GM19463 (cell line): ENCODE measurements around the gene GRAP2.
"Not testable (repeated sequence)": the region's sequence is repeated elsewhere in the genome, so short reads cannot be mapped to it uniquely, and the experiment has no call there.

ENCODE experiments used
- ATAC-seq: cut with Tn5 transposase; IDR thresholded peaks from one replicate; pipeline ENCODE4 v1.9.1; 2021; ENCODE audit warnings: mild to moderate bottlenecking, moderate library complexity; ENCODE audit not compliant: unreplicated experiment

The GRAP2 gene

GRCh38 chr22:39896313-39896996 lies 4.4 kb upstream of the GRAP2 start:
- ATAC-seq: no peak

DNA sequence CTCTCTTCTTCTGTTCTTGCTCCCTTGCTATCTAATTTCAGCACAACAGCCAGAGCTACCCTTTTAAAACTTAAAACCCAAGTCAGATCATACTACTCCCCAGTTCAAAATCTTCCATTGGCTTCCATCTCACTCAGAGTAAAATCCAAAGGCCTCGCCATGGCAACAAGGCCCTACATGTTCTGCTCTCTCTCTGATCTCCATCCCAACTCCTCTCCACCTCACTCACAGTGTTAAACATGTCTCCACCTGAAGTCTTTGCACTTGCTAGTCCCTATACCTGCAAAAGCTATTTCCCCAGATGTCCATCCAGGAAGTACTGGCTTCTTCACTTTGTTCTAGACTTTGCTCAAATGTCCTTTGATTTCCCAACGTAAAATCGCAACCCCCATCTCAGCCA lies 3.0 kb upstream of the GRAP2 start:
- ATAC-seq: no peak

- no peak for ATAC-seq
Observed at GRCh38 chr22:39898997-39899396, 1.9 kb upstream of the GRAP2 start.

DNA sequence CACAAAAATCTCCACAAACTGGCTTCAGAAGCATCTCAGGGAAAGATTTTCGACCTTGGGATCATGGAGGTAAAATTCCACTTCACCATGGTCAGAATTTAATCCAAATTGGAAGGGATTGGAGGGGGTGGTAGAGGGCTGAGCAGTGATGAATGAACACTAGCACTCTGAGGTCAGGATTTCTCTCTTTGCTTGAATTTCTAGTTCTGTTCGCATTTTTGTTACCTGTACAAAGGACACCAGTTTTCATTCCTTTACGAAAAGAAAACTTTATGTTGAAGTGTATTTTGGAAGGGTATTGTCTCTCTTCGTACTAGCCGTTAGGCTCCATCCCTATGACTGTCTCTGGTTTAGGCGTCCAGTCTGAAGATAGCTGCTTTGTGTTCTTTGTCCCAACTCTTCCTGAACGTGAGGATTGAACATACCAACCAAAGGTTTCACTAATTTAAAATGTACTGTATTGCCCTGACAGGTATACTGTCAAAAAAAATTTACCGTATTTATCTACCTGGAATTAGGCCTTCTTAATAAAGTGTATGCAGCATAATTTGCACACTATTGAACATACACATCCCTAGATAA lies 772 bp downstream of the GRAP2 start:
- ATAC-seq: no peak

- not testable (repeated sequence) for ATAC-seq
Observed at GRCh38 chr22:39904024-39904423, 3.1 kb downstream of the GRAP2 start.

- no peak for ATAC-seq
Observed at GRCh38 chr22:39904862-39905261, 4.0 kb downstream of the GRAP2 start.

GRCh38 chr22:39905687-39906086 lies 4.8 kb downstream of the GRAP2 start:
- no peak for ATAC-seq

DNA sequence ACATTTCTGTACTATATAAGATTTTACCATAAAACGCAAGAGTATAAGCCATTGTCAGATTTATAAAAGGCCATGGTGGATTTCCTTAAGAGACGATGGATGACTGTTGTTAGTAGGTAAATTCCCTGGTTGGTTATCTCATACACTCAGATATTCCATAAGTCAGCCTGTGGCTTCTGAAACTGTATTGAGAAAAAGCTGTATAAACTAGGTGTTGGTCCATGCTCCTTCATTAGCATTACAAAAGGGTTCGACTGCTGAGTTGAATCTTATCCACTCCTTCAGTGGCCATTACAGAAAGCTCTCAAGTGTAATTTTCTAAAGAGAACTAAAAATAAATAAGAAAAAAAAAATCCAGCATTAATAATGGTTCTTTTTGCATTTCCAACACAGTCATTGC lies 5.3 kb downstream of the GRAP2 start:
- no peak for ATAC-seq

GRCh38 chr22:39907047-39907446 lies 6.2 kb downstream of the GRAP2 start:
- no peak for ATAC-seq

- no peak for ATAC-seq
Observed at GRCh38 chr22:39907605-39908097, 6.8 kb downstream of the GRAP2 start.

DNA sequence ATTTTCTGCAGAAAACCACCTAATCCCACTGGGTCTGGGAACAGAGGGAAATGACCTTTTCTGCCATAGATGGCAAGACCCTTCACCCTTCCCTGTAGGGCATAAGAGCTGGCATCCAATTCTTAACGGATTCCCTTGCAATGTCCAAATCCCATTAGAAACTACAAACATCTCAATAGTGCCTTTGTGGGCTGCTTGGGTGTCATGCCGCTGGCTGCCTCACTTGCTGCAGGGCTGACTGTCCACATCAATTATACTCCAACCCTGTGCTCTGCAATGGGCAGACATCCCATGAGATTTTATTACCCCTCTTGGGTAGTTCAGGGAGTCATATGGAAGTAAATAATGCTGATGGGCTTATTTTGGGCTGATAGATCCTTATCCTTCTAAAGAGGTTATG lies 7.3 kb downstream of the GRAP2 start:
- ATAC-seq: no peak

DNA sequence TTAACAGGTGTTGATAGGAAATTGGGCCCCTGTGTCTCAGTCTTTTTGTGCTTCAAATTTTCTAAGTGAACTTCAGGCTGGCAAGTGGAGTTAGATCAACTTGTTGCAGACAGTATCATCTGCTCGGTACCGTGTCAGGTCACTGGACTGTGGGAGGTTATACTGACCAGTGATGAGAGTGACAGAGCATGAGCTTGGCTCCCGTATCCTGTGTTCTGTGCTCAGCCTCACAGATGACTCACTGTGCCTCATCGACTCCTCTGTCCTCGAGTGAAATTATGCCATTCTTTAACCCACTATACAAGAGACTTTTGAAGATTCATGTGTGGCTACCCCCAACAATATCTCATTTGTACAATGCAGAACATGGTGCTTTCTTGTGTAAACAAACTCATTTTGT lies 7.9 kb downstream of the GRAP2 start:
- ATAC-seq: no peak

- no peak for ATAC-seq
Observed at GRCh38 chr22:39910876-39911613, 10.2 kb downstream of the GRAP2 start.

DNA sequence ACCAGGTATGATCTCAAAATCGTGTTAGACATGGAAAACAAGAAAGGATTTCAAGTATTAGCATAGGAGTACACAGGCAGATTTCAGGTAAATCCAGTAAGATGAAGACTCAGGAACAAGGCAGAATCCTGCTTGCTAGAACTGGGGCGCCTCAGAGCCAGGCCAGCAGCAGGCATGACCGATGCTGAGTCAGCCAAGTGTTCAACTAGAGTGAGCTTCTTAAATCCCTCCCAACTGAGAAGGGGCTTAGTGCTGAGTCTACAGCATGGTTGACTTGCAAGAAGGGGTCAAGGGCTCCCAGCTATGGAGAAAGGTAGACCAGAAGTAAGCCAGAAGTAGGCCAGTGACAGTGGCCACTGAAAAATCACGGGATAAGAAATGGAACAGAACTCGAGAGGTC lies 12.4 kb downstream of the GRAP2 start:
- no peak for ATAC-seq

DNA sequence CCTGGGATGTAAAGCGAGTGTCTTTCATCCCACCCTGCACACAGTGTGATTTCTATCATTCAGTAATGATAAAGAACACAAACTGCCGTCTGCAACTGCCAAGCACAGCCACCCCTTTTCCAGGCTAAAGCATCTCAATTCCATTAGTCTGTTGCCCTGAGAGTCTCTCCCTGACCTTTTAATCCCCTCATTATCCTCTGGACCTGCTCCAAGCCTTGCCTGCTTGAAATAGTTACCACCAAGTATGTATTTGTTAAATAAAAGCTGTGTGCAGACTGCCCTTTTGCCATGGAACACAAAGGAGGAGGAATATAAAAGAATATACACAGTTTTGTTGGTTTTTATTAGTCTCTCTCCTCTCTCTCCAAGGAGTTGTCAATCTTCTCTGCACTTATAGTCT lies 13.0 kb downstream of the GRAP2 start:
- no peak for ATAC-seq

DNA sequence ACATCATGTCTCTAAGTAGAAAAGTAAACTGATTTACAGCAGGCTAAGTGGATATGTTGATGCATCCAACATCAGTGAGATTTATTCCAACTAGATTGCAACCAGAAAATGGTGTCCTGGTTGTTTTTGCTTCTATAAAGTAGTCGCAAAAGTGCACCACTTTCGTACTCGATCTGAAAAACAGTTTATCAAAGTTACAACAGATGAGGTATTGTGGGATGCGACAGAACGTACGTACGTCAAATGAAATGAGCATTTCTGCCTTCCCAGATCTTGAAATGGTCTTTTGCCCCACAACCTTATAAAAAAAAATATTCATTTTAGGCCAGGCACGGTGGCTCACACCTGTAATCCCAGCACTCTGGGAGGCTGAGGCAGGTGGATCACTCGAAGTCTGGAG lies 13.7 kb downstream of the GRAP2 start:
- no peak for ATAC-seq

GRCh38 chr22:39915295-39915726 lies 14.4 kb downstream of the GRAP2 start:
- ATAC-seq: no peak

DNA sequence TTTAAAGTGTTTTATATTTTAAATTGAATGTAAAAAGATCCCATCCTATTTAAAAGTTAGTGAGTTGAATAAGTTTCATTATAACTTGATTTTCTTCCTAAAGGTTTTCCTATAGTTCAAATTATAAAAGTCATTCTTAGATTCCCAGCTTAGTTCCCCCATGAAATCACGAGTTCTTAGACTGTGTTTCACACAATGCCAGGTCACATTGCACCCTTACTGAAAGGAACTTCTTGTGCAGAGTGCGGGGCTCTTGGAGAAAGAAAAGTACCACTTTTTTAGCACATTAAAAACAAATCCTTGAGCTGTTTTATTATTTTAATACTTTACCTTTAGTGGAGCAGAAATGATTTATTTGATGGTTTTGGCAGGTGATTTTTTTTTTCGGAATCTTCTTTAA lies 15.6 kb downstream of the GRAP2 start:
- ATAC-seq: no peak

DNA sequence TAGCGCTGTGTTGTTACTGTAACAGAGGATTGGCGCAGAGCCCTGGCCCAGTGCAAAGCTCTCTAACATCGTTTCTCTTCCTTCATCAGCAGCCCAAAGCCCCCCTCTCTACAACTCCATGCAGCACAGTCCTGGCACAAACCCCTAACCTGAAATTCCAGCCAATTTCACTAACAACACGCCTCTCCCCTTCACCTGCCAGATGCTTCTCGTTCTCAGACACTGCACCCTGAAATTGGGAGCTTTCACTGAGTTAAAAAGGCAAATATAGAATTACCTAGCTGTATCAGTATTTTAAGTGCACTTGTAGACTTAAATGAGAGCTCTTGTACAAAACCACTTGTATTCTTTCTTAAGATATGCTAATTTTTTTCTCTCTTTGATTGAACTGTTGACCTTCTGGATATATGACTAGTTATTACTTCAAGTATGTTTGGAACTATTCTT lies 16.3 kb downstream of the GRAP2 start:
- ATAC-seq: no peak

GRCh38 chr22:39917776-39918495 lies 17.1 kb downstream of the GRAP2 start:
- no peak for ATAC-seq

- ATAC-seq: no peak
Observed at GRCh38 chr22:39920134-39920743, 19.4 kb downstream of the GRAP2 start.
